Endothelial cell of umbilical vein (primary cell): ENCODE data around the gene LRFN2. TPM values are rescaled to one million over a fixed set of nuclear protein-coding genes. Genes with fewer than 3 reads are reported as not detected.

Experiments
- BruUV-seq: library from RNA; stranded (reverse); fragments of 400-500 nt; replicated peaks from 2 replicates; lab custom pipeline; 2021; lab: Mats Ljungman, UMichigan
- CTCF ChIA-PET: fragments of 300-600, 350-600 bp; sonication (Branson Sonifier 250); formaldehyde crosslinking; loops from one replicate; lab custom pipeline; 2021; ENCODE audit warnings: antibody characterized with exemption, inconsistent platforms; lab: Charles Lee
- POLR2A ChIA-PET: fragments of 300-600, 350-600 bp; sonication (Branson Sonifier 250); formaldehyde crosslinking; loops from one replicate; lab custom pipeline; 2021; ENCODE audit warnings: antibody characterized with exemption, inconsistent platforms; lab: Charles Lee
- DNase-seq: peaks from one replicate; pipeline ENCODE4 v3.0.0-alpha.2; 2011; ENCODE audit warnings: low read depth, low spot score
- FAIRE-seq: peaks from 2 replicates; lab custom pipeline; 2011; peaks lifted over from hg19 to GRCh38; lab: Jason Lieb, UNC
- H2AFZ ChIP-seq: 2 replicates; pipeline ENCODE4 v1.6.0; 2012; ENCODE audit warnings: low read depth, low read length, control low read depth, inconsistent platforms
- H3K27ac ChIP-seq: 2 replicates; pipeline ENCODE4 v1.5.1; 2011; ENCODE audit warnings: low read depth, mild to moderate bottlenecking, control low read depth, low read length, moderate library complexity; ENCODE audit not compliant: insufficient read depth
- H3K27me3 ChIP-seq, 2 experiments: 2 replicates each; pipeline versions ENCODE4 v1.6.0 to v1.6.1; 2011; ENCODE audit warnings: low read length in 2 of 2, mixed read lengths in 1 of 2; ENCODE audit not compliant: control insufficient read depth in 2 of 2, insufficient read depth in 2 of 2
- H3K36me3 ChIP-seq, 2 experiments: 2 replicates in 1 of 2; 3 replicates in 1 of 2; pipeline ENCODE4 v1.5.1; 2011; ENCODE audit warnings: low read length in 2 of 2, mild to moderate bottlenecking in 1 of 2, moderate library complexity in 1 of 2; ENCODE audit not compliant: control insufficient read depth in 2 of 2, insufficient read depth in 2 of 2; ENCODE audit errors: extremely low read depth in 1 of 2
- H3K4me1 ChIP-seq: 3 replicates; pipeline ENCODE4 v1.5.1; 2011; ENCODE audit warnings: mild to moderate bottlenecking, low read length; ENCODE audit not compliant: control insufficient read depth, insufficient read depth; ENCODE audit errors: extremely low read depth
- H3K4me2 ChIP-seq: 2 replicates; pipeline ENCODE4 v1.6.1; 2011; ENCODE audit warnings: low read length, control low read depth, mixed read lengths; ENCODE audit not compliant: insufficient read depth
- H3K4me3 ChIP-seq, 3 experiments: fragments of 200-600 bp in 1 of 3; sonication (generic), shearing (Covaris generic) in 1 of 3; replicated peaks in 1 of 3; 2 replicates each; pipeline ENCODE4 v1.5.1; 2011 to 2016; ENCODE audit warnings: control low read depth in 3 of 3, low read length in 3 of 3, mild to moderate bottlenecking in 2 of 3, inconsistent platforms in 1 of 3, low read depth in 1 of 3, moderate library complexity in 1 of 3; ENCODE audit not compliant: insufficient read depth in 1 of 3
- H3K79me2 ChIP-seq: 2 replicates; pipeline ENCODE4 v1.6.0; 2012; ENCODE audit warnings: low read length, inconsistent platforms; ENCODE audit not compliant: control insufficient read depth, insufficient read depth
- H3K9ac ChIP-seq: replicated peaks from 2 replicates; pipeline ENCODE3; 2011; ENCODE audit warnings: low read length, control low read depth; ENCODE audit not compliant: insufficient read depth; ENCODE audit errors: extremely low read depth
- H3K9me1 ChIP-seq: replicated peaks from 3 replicates; pipeline ENCODE4 v1.6.0; 2011; ENCODE audit warnings: mild to moderate bottlenecking, low read length; ENCODE audit not compliant: control insufficient read depth, insufficient read depth; ENCODE audit errors: extremely low read depth
- H3K9me3 ChIP-seq: replicated peaks from 2 replicates; pipeline ENCODE4 v1.5.1; 2012; ENCODE audit warnings: low read length, inconsistent platforms; ENCODE audit not compliant: control insufficient read depth, insufficient read depth
- H4K20me1 ChIP-seq: replicated peaks from 2 replicates; pipeline ENCODE3; 2011; ENCODE audit warnings: mild to moderate bottlenecking, low read length; ENCODE audit not compliant: control insufficient read depth, insufficient read depth; ENCODE audit errors: extremely low read depth
- EZH2 ChIP-seq: IDR thresholded peaks from 2 replicates; pipeline ENCODE4 v1.6.1; 2012; ENCODE audit warnings: borderline replicate concordance, low read depth, mild to moderate bottlenecking, moderate library complexity, low read length, inconsistent platforms; ENCODE audit not compliant: severe bottlenecking
- FOS ChIP-seq: IDR thresholded peaks from 2 replicates; pipeline ENCODE4 v1.6.1; 2011; ENCODE audit warnings: mild to moderate bottlenecking, low read length, moderate library complexity, borderline replicate concordance; ENCODE audit not compliant: insufficient read depth
- GATA2 ChIP-seq: IDR thresholded peaks from 2 replicates; pipeline ENCODE4 v1.7.0; 2011; ENCODE audit warnings: low read depth, mild to moderate bottlenecking, moderate library complexity, mixed read lengths, low read length; ENCODE audit not compliant: insufficient read length, insufficient read depth
- JUN ChIP-seq: IDR thresholded peaks from 2 replicates; pipeline ENCODE4 v1.6.1; 2011; ENCODE audit warnings: borderline replicate concordance, low read depth; ENCODE audit not compliant: insufficient read length, insufficient read depth
- MAX ChIP-seq: IDR thresholded peaks from 2 replicates; pipeline ENCODE4 v1.6.1; 2011; ENCODE audit not compliant: insufficient read depth, insufficient read length
- MYC ChIP-seq: IDR thresholded peaks from one replicate; pipeline ENCODE4 v1.6.1; 2011; ENCODE audit warnings: mild to moderate bottlenecking, low read depth, low read length
- POLR2A ChIP-seq: IDR thresholded peaks from 2 replicates; pipeline ENCODE4 v1.6.1; 2012; ENCODE audit warnings: low read depth, mild to moderate bottlenecking, control low read depth, low read length
- POLR2AphosphoS5 ChIP-seq: IDR thresholded peaks from 2 replicates; pipeline ENCODE4 v1.6.1; 2012; ENCODE audit warnings: low read depth, mild to moderate bottlenecking, control low read depth, low read length, moderate library complexity; ENCODE audit not compliant: insufficient read depth
- dilution Hi-C: fragments of 300-500 bp; cut with MboI; formaldehyde crosslinking; loops from one replicate; pipeline ENCODE4 v1.15.0; 2019; ENCODE audit warnings: low sequenced_read_pairs; ENCODE audit not compliant: extremely low pct_ligation_motif_present
- intact Hi-C: fragments of 100-400 bp; cut with micrococcal nuclease; formaldehyde crosslinking; loops from one replicate; pipeline ENCODE4 v1.10.0; 2022
- polyA plus RNA-seq, 4 experiments: library from polyadenylated mRNA; depleted of rRNA in 3 of 4; stranded (reverse) in 3 of 4; unstranded in 1 of 4; fragments of >200 nt; gene quantifications; 2 replicates each; pipeline versions ENCODE4 v1.2.1 to v1.2.3, GENCODE V29; 2011 to 2012; ENCODE audit warnings: missing spikeins in 1 of 4
- total RNA-seq: library from RNA; stranded (reverse); gene quantifications from 2 replicates; pipeline ENCODE4 v1.2.3, GENCODE V29; 2021
- TF ChIP-seq, protein P1 (sequence below), 2 donors: IDR thresholded peaks; 1 replicate in 1 of 2; 2 replicates in 1 of 2; pipeline ENCODE4 v1.5.1; 2011; ENCODE audit warnings: low read length in 2 of 2, mild to moderate bottlenecking in 2 of 2, moderate library complexity in 2 of 2, control low read depth in 1 of 2, inconsistent platforms in 1 of 2, low read depth in 1 of 2; ENCODE audit not compliant: insufficient read depth in 1 of 2; ENCODE audit errors: extremely low read depth in 1 of 2

Gene LRFN2
- total and polyA plus RNA-seq, 2 donors (not counting 3 experiments of a cell fraction or from before 2014, with no cell fraction given): not detected

GRCh38 chr6:40427196-40427595 lies 160.0 kb downstream of the LRFN2 start:
- BruUV-seq: no TSS peak
- DNase-seq (no peak), FAIRE-seq (no peak)
- H3K4me3 ChIP-seq: no peak overlapping the region
- H2AFZ ChIP-seq: no peak overlapping the region
- no peaks in the 10 kb centered on the region for H3K9me1 ChIP-seq
- H3K4me1 ChIP-seq: no peaks in the 10 kb centered on the region
- H3K27me3 ChIP-seq: no peaks in the 10 kb centered on the region
- intact Hi-C loops (no loop called here), dilution Hi-C loops (no loop called here)
- H3K4me2 ChIP-seq: no peak overlapping the region
- no peak for TF ChIP-seq GATA2
- no peak for TF ChIP-seq POLR2A
- no peak for TF ChIP-seq EZH2
- no peak for TF ChIP-seq MAX
- no peak for TF ChIP-seq JUN
- TF ChIP-seq, protein P1, sequence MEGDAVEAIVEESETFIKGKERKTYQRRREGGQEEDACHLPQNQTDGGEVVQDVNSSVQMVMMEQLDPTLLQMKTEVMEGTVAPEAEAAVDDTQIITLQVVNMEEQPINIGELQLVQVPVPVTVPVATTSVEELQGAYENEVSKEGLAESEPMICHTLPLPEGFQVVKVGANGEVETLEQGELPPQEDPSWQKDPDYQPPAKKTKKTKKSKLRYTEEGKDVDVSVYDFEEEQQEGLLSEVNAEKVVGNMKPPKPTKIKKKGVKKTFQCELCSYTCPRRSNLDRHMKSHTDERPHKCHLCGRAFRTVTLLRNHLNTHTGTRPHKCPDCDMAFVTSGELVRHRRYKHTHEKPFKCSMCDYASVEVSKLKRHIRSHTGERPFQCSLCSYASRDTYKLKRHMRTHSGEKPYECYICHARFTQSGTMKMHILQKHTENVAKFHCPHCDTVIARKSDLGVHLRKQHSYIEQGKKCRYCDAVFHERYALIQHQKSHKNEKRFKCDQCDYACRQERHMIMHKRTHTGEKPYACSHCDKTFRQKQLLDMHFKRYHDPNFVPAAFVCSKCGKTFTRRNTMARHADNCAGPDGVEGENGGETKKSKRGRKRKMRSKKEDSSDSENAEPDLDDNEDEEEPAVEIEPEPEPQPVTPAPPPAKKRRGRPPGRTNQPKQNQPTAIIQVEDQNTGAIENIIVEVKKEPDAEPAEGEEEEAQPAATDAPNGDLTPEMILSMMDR (IDR thresholded peaks at IDR 0.05; ENCODE audit: extremely low read depth in 1 of 2, insufficient read depth in 1 of 2, low read depth in 1 of 2, low read length in 2 of 2): no peak
- TF ChIP-seq MYC: no peak
- TF ChIP-seq FOS: no peak
- TF ChIP-seq POLR2AphosphoS5: no peak
- no peaks in the 10 kb centered on the region for H3K79me2 ChIP-seq
- no peaks in the 10 kb centered on the region for H3K36me3 ChIP-seq
- H3K9me3 ChIP-seq: no peaks in the 10 kb centered on the region
- CTCF ChIA-PET: no interaction called here
- no peak overlapping the region for H3K9ac ChIP-seq
- H3K27ac ChIP-seq: no peak overlapping the region
- no peaks in the 10 kb centered on the region for H4K20me1 ChIP-seq
- POLR2A ChIA-PET: no interaction called here
